K562 (cell line): ENCODE results near the gene MYL11. TPM values are rescaled to one million over a fixed set of nuclear protein-coding genes. Genes with fewer than 3 reads are reported as not detected.

Experiments used
- ATAC-seq: fragments of 200-7000 bp; cut with Tn5 transposase; 3 replicates; pipeline ENCODE4 v1.9.1; 2020; ENCODE audit warnings: moderate library complexity
- BruUV-seq: library from RNA; stranded (reverse); fragments of 400-500 nt; replicated peaks from 2 replicates; lab custom pipeline; 2021; lab: Mats Ljungman, UMichigan
- CTCF ChIA-PET: fragments of 300-600 bp; formaldehyde crosslinking; extraction: SDS; loops from one replicate; lab custom pipeline; 2021; ENCODE audit warnings: low intra/inter-chr PET ratio; lab: Yijun Ruan, JAX
- POLR2A ChIA-PET: fragments of 300-600, 350-650 bp; sonication (Branson Sonifier 250); formaldehyde crosslinking; extraction: SDS; loops from one replicate; lab custom pipeline; 2021; ENCODE audit warnings: antibody characterized with exemption, inconsistent platforms; lab: Yijun Ruan, JAX
- DNase-seq, 4 experiments: peaks; one replicate each; pipeline versions ENCODE4 v3.0.0 to v3.0.0-alpha.2; 2011 to 2018; ENCODE audit warnings: low spot score in 3 of 4, mixed read lengths in 3 of 4; ENCODE audit errors: extremely low read depth in 1 of 4
- FAIRE-seq: peaks from 2 replicates; lab custom pipeline; 2011; peaks lifted over from hg19 to GRCh38; lab: Jason Lieb, UNC
- H2AFZ ChIP-seq: 2 replicates; pipeline ENCODE4 v1.6.0; 2011; ENCODE audit warnings: low read depth, low read length, control low read depth, inconsistent platforms
- H3K27ac ChIP-seq: fragments of 200-600 bp; 3 replicates; pipeline ENCODE4 v1.8.0; 2011; ENCODE audit warnings: low read depth, mild to moderate bottlenecking, control low read depth, inconsistent platforms, low read length, moderate library complexity, mixed read lengths; ENCODE audit errors: extremely low read depth
- H3K27me3 ChIP-seq, 2 experiments: fragments of 300-600 bp in 1 of 2; 2 replicates in 1 of 2; 3 replicates in 1 of 2; pipeline versions ENCODE4 v1.6.0 to v1.8.0; 2011; ENCODE audit warnings: inconsistent platforms in 2 of 2, low read length in 2 of 2, mild to moderate bottlenecking in 1 of 2, mixed read lengths in 1 of 2, moderate library complexity in 1 of 2; ENCODE audit not compliant: control insufficient read depth in 2 of 2, insufficient read depth in 2 of 2
- H3K36me3 ChIP-seq: fragments of 300-600 bp; 3 replicates; pipeline ENCODE4 v1.8.0; 2011; ENCODE audit warnings: mild to moderate bottlenecking, low read length, inconsistent platforms; ENCODE audit not compliant: control insufficient read depth, insufficient read depth
- H3K4me1 ChIP-seq, 2 experiments: fragments of 200-600 bp in 1 of 2; replicated peaks in 1 of 2; 2 replicates in 1 of 2; 3 replicates in 1 of 2; pipeline versions ENCODE4 v1.5.1 to v1.8.0; 2011; ENCODE audit warnings: inconsistent platforms in 2 of 2, low read length in 2 of 2, mild to moderate bottlenecking in 1 of 2, mixed read lengths in 1 of 2, moderate library complexity in 1 of 2; ENCODE audit not compliant: control insufficient read depth in 2 of 2, insufficient read depth in 2 of 2
- H3K4me2 ChIP-seq: 2 replicates; pipeline ENCODE4 v1.6.1; 2011; ENCODE audit warnings: low read length, control low read depth, inconsistent platforms, mixed read lengths; ENCODE audit not compliant: insufficient read depth
- H3K4me3 ChIP-seq: fragments of 200-600 bp; sonication (generic), shearing (Covaris generic); 2 replicates; pipeline ENCODE4 v1.5.1; 2016; ENCODE audit warnings: control low read depth, inconsistent platforms
- H3K79me2 ChIP-seq: fragments of 200-600 bp; 3 replicates; pipeline ENCODE4 v1.8.0; 2011; ENCODE audit warnings: low read length, inconsistent platforms; ENCODE audit not compliant: control insufficient read depth, insufficient read depth
- H3K9ac ChIP-seq, 2 experiments: 2 replicates each; pipeline versions ENCODE4 v1.6.0 to v1.6.1; 2011; ENCODE audit warnings: low read depth in 2 of 2, low read length in 2 of 2, control low read depth in 1 of 2, inconsistent platforms in 1 of 2, mild to moderate bottlenecking in 1 of 2, mixed read lengths in 1 of 2; ENCODE audit not compliant: insufficient read depth in 1 of 2
- H3K9me1 ChIP-seq: one replicate; pipeline ENCODE4 v1.6.0; 2011; ENCODE audit warnings: inconsistent platforms, mild to moderate bottlenecking, low read length, moderate library complexity; ENCODE audit not compliant: control insufficient read depth, insufficient read depth
- H3K9me3 ChIP-seq: replicated peaks from 2 replicates; pipeline ENCODE4 v1.5.1; 2011; ENCODE audit warnings: low read depth, low read length, inconsistent platforms; ENCODE audit not compliant: control insufficient read depth, insufficient read depth
- H4K20me1 ChIP-seq: replicated peaks from 2 replicates; pipeline ENCODE4 v1.6.1; 2011; ENCODE audit warnings: low read length, inconsistent platforms, mixed read lengths; ENCODE audit not compliant: control insufficient read depth, insufficient read depth
- CREBBP ChIP-seq: IDR thresholded peaks from one replicate; pipeline ENCODE4 v1.6.1; 2012; ENCODE audit warnings: low read depth, mild to moderate bottlenecking, control low read depth, inconsistent platforms, low read length
- DIDO1 ChIP-seq: fragments of 450-650 bp; IDR thresholded peaks from 2 replicates; pipeline ENCODE4 v1.6.1; 2016; ENCODE audit warnings: low read depth, missing biosample characterization, missing genetic modification characterization
- GABPA ChIP-seq: fragments of 200-800 bp; sonication (Bioruptor generic); conservative IDR thresholded peaks from 2 replicates; pipeline ENCODE4 v1.6.1; 2016; ENCODE audit warnings: low read depth, missing genetic modification characterization, missing compliant biosample characterization
- HDAC8 ChIP-seq: fragments of 450-650 bp; IDR thresholded peaks from 2 replicates; pipeline ENCODE4 v1.6.1; 2016; ENCODE audit warnings: mild to moderate bottlenecking, missing genetic modification characterization, moderate library complexity, missing compliant biosample characterization
- HIVEP1 ChIP-seq: fragments of 250-450 bp; sonication (Bioruptor Pico); IDR thresholded peaks from 2 replicates; pipeline ENCODE4 v1.4.0; 2020; ENCODE audit warnings: mild to moderate bottlenecking
- JUN ChIP-seq, 2 experiments: sonication (generic) in 1 of 2; formaldehyde crosslinking in 1 of 2; IDR thresholded peaks; 2 replicates each; pipeline versions ENCODE4 v1.6.1 to v1.8.0; 2012 to 2022; ENCODE audit warnings: borderline replicate concordance in 2 of 2, mild to moderate bottlenecking in 2 of 2, improper control_type of control experiment in 1 of 2, low read depth in 1 of 2, low read length in 1 of 2, missing genetic modification reagents in 1 of 2
- RBM39 ChIP-seq: fragments of 200-400 bp; formaldehyde crosslinking; optimal IDR thresholded peaks from 2 replicates; pipeline ENCODE3; 2018; ENCODE audit warnings: low read depth, low read length
- SIN3A ChIP-seq, 2 experiments: fragments of 150-350 bp in 1 of 2; IDR thresholded peaks; 2 replicates each; pipeline ENCODE4 v1.6.1; 2011 to 2016; ENCODE audit warnings: borderline replicate concordance in 2 of 2, low read depth in 2 of 2, low read length in 2 of 2, mild to moderate bottlenecking in 2 of 2, moderate library complexity in 2 of 2; ENCODE audit not compliant: control insufficient read depth in 1 of 2
- ZC3H8 ChIP-seq: fragments of 450-650 bp; IDR thresholded peaks from 2 replicates; pipeline ENCODE4 v1.6.1; 2017
- ZNF311 ChIP-seq: fragments of 250-450 bp; sonication (Bioruptor Pico); IDR thresholded peaks from 2 replicates; pipeline ENCODE4 v1.4.0; 2020; ENCODE audit warnings: mild to moderate bottlenecking, moderate library complexity
- WGBS: fragments of 100-300 bp; shearing (Covaris generic); methylation state at CpG from one replicate; pipeline ENCODE4 v1.1.6; 2016; ENCODE audit warnings: low coverage, mixed read lengths; ENCODE audit not compliant: insufficient coverage; ENCODE audit errors: missing lambda C conversion rate; 5-methylcytosine and 5-hydroxymethylcytosine counted together
- in situ Hi-C: fragments of 300-500 bp; cut with MboI; formaldehyde crosslinking; loops from 4 replicates; pipeline ENCODE4 v1.15.0; 2018; ENCODE audit warnings: inconsistent platforms, mixed read lengths
- intact Hi-C: fragments of 100-400 bp; cut with micrococcal nuclease; formaldehyde crosslinking; loops from 2 replicates; pipeline ENCODE4 v1.14.2; 2022
- polyA plus RNA-seq, 8 experiments: library from polyadenylated mRNA; depleted of rRNA in 4 of 8; stranded (reverse) in 5 of 8; unstranded in 3 of 8; fragments of >200 nt; fragmentation: Nextera tagmentation in 2 of 8; fragmentation: Illumina TruSeq in 1 of 8; extraction: Ambion mirVana in 2 of 8; extraction: Trizol in 1 of 8; gene quantifications; 2 replicates each; pipeline versions ENCODE4 v1.2.1 to v1.2.3, GENCODE V29; 2011 to 2014; ENCODE audit warnings: inconsistent platforms in 1 of 8, missing spikeins in 1 of 8
- total RNA-seq, 7 experiments: library from RNA; depleted of rRNA in 6 of 7; stranded (reverse); fragments of >200 nt in 6 of 7; fragmentation: Illumina TruSeq in 2 of 7; extraction: Trizol in 2 of 7; gene quantifications; 2 replicates each; pipeline versions ENCODE4 v1.2.1 to v1.2.3, GENCODE V29; 2011 to 2021; ENCODE audit warnings: low replicate concordance in 1 of 7
- TF ChIP-seq, protein P1 (sequence below): sonication (generic); formaldehyde crosslinking; IDR thresholded peaks from 2 replicates; pipeline ENCODE4 v1.8.1; 2023; ENCODE audit warnings: mild to moderate bottlenecking, missing genetic modification reagents
- TF ChIP-seq, protein P2 (sequence below): fragments of 250-450 bp; sonication (Bioruptor Pico); IDR thresholded peaks from 2 replicates; pipeline ENCODE4 v1.8.0; 2022; ENCODE audit warnings: inconsistent platforms
- TF ChIP-seq, protein P3 (sequence below), 3 experiments: IDR thresholded peaks in 2 of 3; conservative IDR thresholded peaks in 1 of 3; 2 replicates each; pipeline ENCODE4 v1.5.1; 2011 to 2012; ENCODE audit warnings: low read length in 3 of 3, mild to moderate bottlenecking in 3 of 3, control low read depth in 2 of 3, improper control_type of control experiment in 1 of 3, inconsistent platforms in 1 of 3, low read depth in 1 of 3, mixed read lengths in 1 of 3, moderate library complexity in 1 of 3; ENCODE audit not compliant: insufficient read depth in 2 of 3

Gene MYL11
- total and polyA plus RNA-seq, 9 of the 15 experiments (the other 6 are each of a cell fraction or from before 2014, with no cell fraction given) = 0.31 to 1.5 (median 0.73) TPM; not detected in 4

DNA sequence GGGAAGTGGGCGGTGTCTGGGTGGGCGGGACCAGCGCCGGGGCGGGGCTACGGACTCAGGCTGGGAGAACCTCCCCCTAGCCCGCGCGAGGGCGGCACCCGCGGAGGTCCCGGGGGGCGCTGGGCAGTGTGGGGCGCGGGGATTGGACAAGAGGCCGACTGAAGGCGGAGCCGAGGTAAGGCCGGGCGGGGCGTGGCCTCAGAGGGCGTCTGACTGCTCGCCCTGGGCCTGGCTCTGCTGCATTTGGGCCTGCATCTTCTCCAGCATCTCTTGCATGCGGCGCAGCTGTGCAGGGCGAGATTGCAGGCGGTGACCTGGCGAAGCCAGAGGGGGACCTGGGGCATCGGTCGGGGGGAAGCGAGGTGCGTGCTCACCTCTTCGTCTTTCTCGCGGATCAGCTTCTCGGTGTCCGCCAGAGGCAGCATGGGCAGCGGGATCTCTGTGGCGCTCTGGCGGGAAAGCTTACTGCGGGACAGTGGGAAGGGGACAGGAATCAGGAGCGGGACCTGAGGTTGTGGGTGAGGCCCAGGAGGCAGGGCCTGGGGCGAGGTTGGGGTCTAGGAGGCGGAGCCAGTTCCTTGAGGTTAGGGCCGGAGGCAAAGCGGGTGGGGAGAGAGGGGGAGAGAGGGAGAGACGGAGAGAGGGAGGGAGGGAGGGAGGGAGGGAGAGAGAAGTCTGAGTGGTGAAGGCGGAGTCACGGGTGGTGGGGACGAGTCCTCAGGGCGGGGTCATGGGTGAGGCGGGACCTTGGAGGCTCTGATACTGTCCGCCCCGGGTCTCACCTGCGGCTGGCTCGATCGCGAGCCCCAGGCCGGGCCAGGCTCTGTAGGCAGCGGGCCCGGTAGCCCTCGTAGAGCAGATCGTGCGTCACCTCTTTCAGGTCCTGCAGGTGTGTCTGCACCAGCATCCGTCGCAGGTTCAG is 3.9 kb downstream of the MYL11 start:
- H3K36me3 ChIP-seq = peaks cover 7% of the 10 kb centered on the region; the same call in 1 of the 3 replicates
- in situ Hi-C loops (no loop called here), intact Hi-C loops (loop anchor here (10.0 kb wide), 1 partner anchor 314 kb away; the partner anchor contains the start of gene ALDOA)
- H3K9me3 ChIP-seq = no peaks in the 10 kb centered on the region
- peak overlapping the region; percentile 83 for H3K4me2 ChIP-seq
- H3K27me3 ChIP-seq = no peaks in the 10 kb centered on the region
- peak overlapping the region; percentile 71 for H2AFZ ChIP-seq
- FAIRE-seq (peak; percentile 92), DNase-seq (peak; percentile 95 to 99 (median 96)), ATAC-seq (peak; percentile 94)
- H3K4me3 ChIP-seq = peak overlapping the region; percentile 55
- ChIA-PET POLR2A (interaction anchor here (0.6 to 2.3 kb wide), 6 partner anchors 13 to 518 kb away, joined by 3 to 6 read pairs (median 4); partner anchors contain the start of genes CD2BP2 and CTF1), CTCF (no interaction called here)
- no peaks in the 10 kb centered on the region for H3K9me1 ChIP-seq
- peaks cover 16% of the 10 kb centered on the region for H3K79me2 ChIP-seq
- 0% methylated on average over 37 of the region's 67 CpGs for WGBS
- H4K20me1 ChIP-seq = no peaks in the 10 kb centered on the region
- H3K4me1 ChIP-seq = peaks cover 46 to 62% of the 10 kb centered on the region in 2 experiments
- H3K27ac ChIP-seq = peak overlapping the region; percentile 92
- BruUV-seq = no TSS peak
- peak overlapping the region; percentile 70 to 95 for H3K9ac ChIP-seq
- 0 out of 2 replicates have a peak, but pooled peaks have one; percentile 48 for TF ChIP-seq JUN (IDR thresholded peaks at IDR 0.05; ENCODE audit: borderline replicate concordance, low read depth, low read length)
- TF ChIP-seq JUN (CRISPR knock-in tag; IDR thresholded peaks at IDR 0.05; ENCODE audit: borderline replicate concordance) = no peak
- TF ChIP-seq RBM39 = no peak
- peak; percentile 42; the same call in 1 of the 2 replicates for TF ChIP-seq GABPA
- TF ChIP-seq, protein P1, sequence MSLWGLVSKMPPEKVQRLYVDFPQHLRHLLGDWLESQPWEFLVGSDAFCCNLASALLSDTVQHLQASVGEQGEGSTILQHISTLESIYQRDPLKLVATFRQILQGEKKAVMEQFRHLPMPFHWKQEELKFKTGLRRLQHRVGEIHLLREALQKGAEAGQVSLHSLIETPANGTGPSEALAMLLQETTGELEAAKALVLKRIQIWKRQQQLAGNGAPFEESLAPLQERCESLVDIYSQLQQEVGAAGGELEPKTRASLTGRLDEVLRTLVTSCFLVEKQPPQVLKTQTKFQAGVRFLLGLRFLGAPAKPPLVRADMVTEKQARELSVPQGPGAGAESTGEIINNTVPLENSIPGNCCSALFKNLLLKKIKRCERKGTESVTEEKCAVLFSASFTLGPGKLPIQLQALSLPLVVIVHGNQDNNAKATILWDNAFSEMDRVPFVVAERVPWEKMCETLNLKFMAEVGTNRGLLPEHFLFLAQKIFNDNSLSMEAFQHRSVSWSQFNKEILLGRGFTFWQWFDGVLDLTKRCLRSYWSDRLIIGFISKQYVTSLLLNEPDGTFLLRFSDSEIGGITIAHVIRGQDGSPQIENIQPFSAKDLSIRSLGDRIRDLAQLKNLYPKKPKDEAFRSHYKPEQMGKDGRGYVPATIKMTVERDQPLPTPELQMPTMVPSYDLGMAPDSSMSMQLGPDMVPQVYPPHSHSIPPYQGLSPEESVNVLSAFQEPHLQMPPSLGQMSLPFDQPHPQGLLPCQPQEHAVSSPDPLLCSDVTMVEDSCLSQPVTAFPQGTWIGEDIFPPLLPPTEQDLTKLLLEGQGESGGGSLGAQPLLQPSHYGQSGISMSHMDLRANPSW (CRISPR knock-in tag) = no peak
- no peak for TF ChIP-seq HIVEP1
- no peak for TF ChIP-seq DIDO1
- TF ChIP-seq, protein P2, sequence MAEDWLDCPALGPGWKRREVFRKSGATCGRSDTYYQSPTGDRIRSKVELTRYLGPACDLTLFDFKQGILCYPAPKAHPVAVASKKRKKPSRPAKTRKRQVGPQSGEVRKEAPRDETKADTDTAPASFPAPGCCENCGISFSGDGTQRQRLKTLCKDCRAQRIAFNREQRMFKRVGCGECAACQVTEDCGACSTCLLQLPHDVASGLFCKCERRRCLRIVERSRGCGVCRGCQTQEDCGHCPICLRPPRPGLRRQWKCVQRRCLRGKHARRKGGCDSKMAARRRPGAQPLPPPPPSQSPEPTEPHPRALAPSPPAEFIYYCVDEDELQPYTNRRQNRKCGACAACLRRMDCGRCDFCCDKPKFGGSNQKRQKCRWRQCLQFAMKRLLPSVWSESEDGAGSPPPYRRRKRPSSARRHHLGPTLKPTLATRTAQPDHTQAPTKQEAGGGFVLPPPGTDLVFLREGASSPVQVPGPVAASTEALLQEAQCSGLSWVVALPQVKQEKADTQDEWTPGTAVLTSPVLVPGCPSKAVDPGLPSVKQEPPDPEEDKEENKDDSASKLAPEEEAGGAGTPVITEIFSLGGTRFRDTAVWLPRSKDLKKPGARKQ (CRISPR knock-in tag) = no peak
- TF ChIP-seq HDAC8 (tag) = no peak
- TF ChIP-seq ZC3H8 = no peak
- peak; percentile 14 to 66; a peak in 2 of 4 replicates for TF ChIP-seq SIN3A (IDR thresholded peaks at IDR 0.05; ENCODE audit: borderline replicate concordance in 2 of 2, control insufficient read depth in 1 of 2, low read depth in 2 of 2, low read length in 2 of 2)
- no peak for TF ChIP-seq ZNF311 (CRISPR knock-in tag)
- TF ChIP-seq, protein P3, sequence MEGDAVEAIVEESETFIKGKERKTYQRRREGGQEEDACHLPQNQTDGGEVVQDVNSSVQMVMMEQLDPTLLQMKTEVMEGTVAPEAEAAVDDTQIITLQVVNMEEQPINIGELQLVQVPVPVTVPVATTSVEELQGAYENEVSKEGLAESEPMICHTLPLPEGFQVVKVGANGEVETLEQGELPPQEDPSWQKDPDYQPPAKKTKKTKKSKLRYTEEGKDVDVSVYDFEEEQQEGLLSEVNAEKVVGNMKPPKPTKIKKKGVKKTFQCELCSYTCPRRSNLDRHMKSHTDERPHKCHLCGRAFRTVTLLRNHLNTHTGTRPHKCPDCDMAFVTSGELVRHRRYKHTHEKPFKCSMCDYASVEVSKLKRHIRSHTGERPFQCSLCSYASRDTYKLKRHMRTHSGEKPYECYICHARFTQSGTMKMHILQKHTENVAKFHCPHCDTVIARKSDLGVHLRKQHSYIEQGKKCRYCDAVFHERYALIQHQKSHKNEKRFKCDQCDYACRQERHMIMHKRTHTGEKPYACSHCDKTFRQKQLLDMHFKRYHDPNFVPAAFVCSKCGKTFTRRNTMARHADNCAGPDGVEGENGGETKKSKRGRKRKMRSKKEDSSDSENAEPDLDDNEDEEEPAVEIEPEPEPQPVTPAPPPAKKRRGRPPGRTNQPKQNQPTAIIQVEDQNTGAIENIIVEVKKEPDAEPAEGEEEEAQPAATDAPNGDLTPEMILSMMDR (IDR thresholded peaks at IDR 0.05 in 2 of 3, conservative IDR thresholded peaks at IDR 0.05 in 1 of 3; ENCODE audit: insufficient read depth in 2 of 3, low read depth in 1 of 3, low read length in 3 of 3) = peak; percentile 22 to 41 (median 32); a peak in 3 of 6 replicates
- TF ChIP-seq CREBBP = no peak
